Sigmoid colon (tissue), 7 donors: ENCODE results near the gene FZR1. TPM values are rescaled to one million over a fixed set of nuclear protein-coding genes. Genes with fewer than 3 reads are reported as not detected.
A peak's percentile ranks its signal among the peaks of the same experiment; 100 is the strongest.

ENCODE experiments used
- DNase-seq: peaks from one replicate; pipeline ENCODE4 v3.0.0-alpha.2; 2019
- H3K27ac ChIP-seq, 4 donors: fragments of 200-600 bp; sonication (generic); one replicate each; pipeline ENCODE4 v1.5.1; 2016 to 2019; ENCODE audit warnings: mild to moderate bottlenecking in 1 of 4
- H3K27me3 ChIP-seq, 3 donors: fragments of 200-600 bp; sonication (generic); one replicate each; pipeline ENCODE4 v1.5.1; 2019; ENCODE audit warnings: mild to moderate bottlenecking in 1 of 3
- H3K36me3 ChIP-seq, 4 donors: fragments of 200-600 bp; sonication (generic); one replicate each; pipeline ENCODE4 v1.5.1; 2016 to 2019
- H3K4me1 ChIP-seq, 4 donors: fragments of 200-600 bp; sonication (generic); one replicate each; pipeline ENCODE4 v1.5.1; 2017 to 2019
- H3K4me3 ChIP-seq, 4 donors: fragments of 200-600 bp; sonication (generic); one replicate each; pipeline ENCODE4 v1.5.1; 2017 to 2019; ENCODE audit warnings: mild to moderate bottlenecking in 2 of 4, moderate library complexity in 1 of 4
- H3K9me3 ChIP-seq, 4 donors: fragments of 200-600 bp in 3 of 4; sonication (generic) in 3 of 4; one replicate each; pipeline versions ENCODE4 v1.5.1 to v1.6.1; 2013 to 2019
- EP300 ChIP-seq, 4 donors: sonication (generic); formaldehyde crosslinking; IDR thresholded peaks; one replicate each; pipeline ENCODE4 v1.6.1; 2017; ENCODE audit warnings: antibody characterized with exemption in 4 of 4
- POLR2A ChIP-seq, 2 donors: fragments of 450-650 bp; IDR thresholded peaks; one replicate each; pipeline ENCODE4 v1.6.1; 2016; ENCODE audit warnings: antibody characterized with exemption in 2 of 2, mild to moderate bottlenecking in 2 of 2, moderate library complexity in 2 of 2
- POLR2AphosphoS5 ChIP-seq, 4 donors: sonication (generic); formaldehyde crosslinking; IDR thresholded peaks; one replicate each; pipeline ENCODE4 v1.6.1; 2017; ENCODE audit warnings: antibody characterized with exemption in 4 of 4
- WGBS, 2 donors: extraction: QIAGEN DNeasy Blood & Tissue Kit; methylation state at CpG; one replicate each; pipeline ENCODE4 v1.1.7; 2013; 5-methylcytosine and 5-hydroxymethylcytosine counted together
- intact Hi-C: fragments of 100-400 bp; cut with DNase I; formaldehyde crosslinking; loops from one replicate; pipeline ENCODE4 v1.15.1; 2023
- polyA plus RNA-seq, 3 donors: library from polyadenylated mRNA; stranded (reverse); fragments of 200-250 nt; gene quantifications; one replicate each; pipeline ENCODE4 v1.2.3, GENCODE V29; 2013
- total RNA-seq, 4 donors: library from RNA; depleted of rRNA; stranded (reverse); fragments of >200 nt; gene quantifications; one replicate each; pipeline ENCODE4 v1.1.0, GENCODE V29; 2016
- TF ChIP-seq, protein P1 (sequence below), 4 experiments: fragments of 450-650 bp in 3 of 4; fragments of 200-600 bp in 1 of 4; IDR thresholded peaks; one replicate each; pipeline ENCODE4 v1.5.1; 2016 to 2019; ENCODE audit warnings: antibody characterized with exemption in 4 of 4, mild to moderate bottlenecking in 3 of 4, moderate library complexity in 2 of 4
- donor health status: healthy with polysubstance abuse.
- donor health status: Bipolar disorder and iron deficiency.
- donor health status: healthy.

Gene FZR1
- total and polyA plus RNA-seq, 7 donors, result 11.4 to 44.6 (median 18.1) TPM

DNA sequence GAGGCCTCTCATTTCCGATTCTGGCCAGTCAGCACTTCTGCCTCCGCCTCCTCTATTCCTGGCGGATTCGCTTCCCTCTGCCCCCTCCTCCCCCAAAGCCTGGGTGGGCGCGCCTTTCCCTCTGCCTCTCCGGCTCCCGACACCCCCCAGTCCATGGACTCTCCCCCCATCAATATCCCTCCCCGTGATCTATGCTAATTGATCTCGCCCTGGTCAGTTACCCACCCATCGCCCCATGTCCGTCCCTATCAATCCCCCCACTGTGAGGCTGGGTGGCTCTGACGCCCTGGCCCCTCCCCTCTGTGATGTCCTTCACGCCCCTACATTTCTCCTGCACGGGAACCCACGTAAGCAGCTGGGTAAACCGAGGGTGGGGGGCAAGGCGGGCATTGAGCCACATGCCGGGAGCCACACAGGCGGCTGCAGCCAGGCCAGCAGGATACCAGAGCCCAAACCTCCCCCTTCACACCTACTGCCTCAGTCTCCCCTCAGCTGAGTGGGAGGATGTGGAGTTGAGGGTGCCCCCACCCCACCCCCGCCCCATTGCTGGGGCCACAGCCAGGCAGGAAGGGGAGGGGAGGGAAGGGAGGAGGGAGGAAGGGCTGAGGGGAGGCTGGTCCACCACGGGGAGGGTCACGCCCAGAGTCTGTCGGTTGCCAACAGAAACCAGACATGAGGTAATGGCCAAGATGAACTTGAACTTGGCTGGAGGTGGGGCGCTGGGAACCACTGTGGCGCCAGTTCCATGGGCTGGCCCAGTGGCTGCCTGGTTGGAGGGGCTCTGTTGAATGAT is 46.8 kb upstream of the FZR1 start:
- no peaks in the 10 kb centered on the region for H3K27me3 ChIP-seq
- 65 to 72% methylated on average over 26 of the region's 26 CpGs for WGBS, 2 donors
- H3K4me3 ChIP-seq, result no peak overlapping the region
- no peak for TF ChIP-seq POLR2A (IDR thresholded peaks at IDR 0.05)
- peak in 3 of 4 donors; percentile 43 to 76 (median 52) for TF ChIP-seq POLR2AphosphoS5 (IDR thresholded peaks at IDR 0.05)
- TF ChIP-seq EP300 (IDR thresholded peaks at IDR 0.05), result peak in 2 of 4 donors; percentile 39 to 81
- TF ChIP-seq, protein P1, sequence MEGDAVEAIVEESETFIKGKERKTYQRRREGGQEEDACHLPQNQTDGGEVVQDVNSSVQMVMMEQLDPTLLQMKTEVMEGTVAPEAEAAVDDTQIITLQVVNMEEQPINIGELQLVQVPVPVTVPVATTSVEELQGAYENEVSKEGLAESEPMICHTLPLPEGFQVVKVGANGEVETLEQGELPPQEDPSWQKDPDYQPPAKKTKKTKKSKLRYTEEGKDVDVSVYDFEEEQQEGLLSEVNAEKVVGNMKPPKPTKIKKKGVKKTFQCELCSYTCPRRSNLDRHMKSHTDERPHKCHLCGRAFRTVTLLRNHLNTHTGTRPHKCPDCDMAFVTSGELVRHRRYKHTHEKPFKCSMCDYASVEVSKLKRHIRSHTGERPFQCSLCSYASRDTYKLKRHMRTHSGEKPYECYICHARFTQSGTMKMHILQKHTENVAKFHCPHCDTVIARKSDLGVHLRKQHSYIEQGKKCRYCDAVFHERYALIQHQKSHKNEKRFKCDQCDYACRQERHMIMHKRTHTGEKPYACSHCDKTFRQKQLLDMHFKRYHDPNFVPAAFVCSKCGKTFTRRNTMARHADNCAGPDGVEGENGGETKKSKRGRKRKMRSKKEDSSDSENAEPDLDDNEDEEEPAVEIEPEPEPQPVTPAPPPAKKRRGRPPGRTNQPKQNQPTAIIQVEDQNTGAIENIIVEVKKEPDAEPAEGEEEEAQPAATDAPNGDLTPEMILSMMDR (IDR thresholded peaks at IDR 0.05), result no peak
- intact Hi-C loops, result no loop called here
- H3K9me3 ChIP-seq, result no peaks in the 10 kb centered on the region
- peaks cover 0 to 79% (median 74%) of the 10 kb centered on the region in 4 donors for H3K4me1 ChIP-seq
- H3K27ac ChIP-seq, result peak overlapping the region; percentile 82 to 92 (median 88)
- peaks cover 7 to 71% (median 39%) of the 10 kb centered on the region in 4 donors for H3K36me3 ChIP-seq
- DNase-seq, result peak; percentile 95

DNA sequence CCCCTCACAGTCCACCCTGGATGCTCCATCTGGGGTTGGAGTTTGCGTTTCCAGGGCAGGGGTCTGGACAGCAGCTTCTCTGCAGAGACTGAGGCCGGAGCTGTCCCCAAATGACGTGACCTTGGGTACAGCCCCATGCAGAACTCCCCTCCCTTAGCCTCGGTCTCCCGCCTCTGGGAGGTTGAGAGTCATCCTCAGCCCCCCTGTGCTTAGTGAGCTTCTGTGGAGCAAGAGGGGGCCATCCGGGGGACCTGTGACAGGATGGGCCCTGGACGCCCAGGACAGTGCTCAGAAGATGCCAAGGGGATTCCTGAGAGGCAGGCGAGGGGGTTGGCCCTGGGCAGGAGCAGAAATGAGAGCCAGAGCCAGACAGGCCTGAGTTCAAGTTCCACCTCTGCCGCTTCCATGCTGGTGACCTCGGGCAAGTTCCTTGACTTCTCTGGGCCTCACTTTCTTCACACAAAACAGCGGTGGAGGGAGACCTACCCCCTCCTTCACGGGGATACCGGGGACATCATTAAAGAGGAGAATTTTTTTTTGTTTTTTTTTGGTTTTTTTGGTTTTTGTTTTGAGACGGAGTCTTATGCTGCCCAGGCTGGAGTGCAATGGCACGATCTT is 46.0 kb upstream of the FZR1 start:
- Histone ChIP-seq H3K4me1 (peaks cover 0 to 84% (median 79%) of the 10 kb centered on the region in 4 donors), H3K36me3 (peaks cover 3 to 64% (median 31%) of the 10 kb centered on the region in 4 donors), H3K27ac (peak overlapping the region; percentile 82 to 92 (median 88)), H3K9me3 (no peaks in the 10 kb centered on the region), H3K4me3 (no peak overlapping the region), H3K27me3 (no peaks in the 10 kb centered on the region)
- intact Hi-C loops, result no loop called here
- TF ChIP-seq POLR2AphosphoS5 (IDR thresholded peaks at IDR 0.05) (no peak), EP300 (IDR thresholded peaks at IDR 0.05) (no peak)
- 88 to 92% methylated on average over 15 of the region's 15 CpGs for WGBS, 2 donors
- DNase-seq, result no peak

DNA sequence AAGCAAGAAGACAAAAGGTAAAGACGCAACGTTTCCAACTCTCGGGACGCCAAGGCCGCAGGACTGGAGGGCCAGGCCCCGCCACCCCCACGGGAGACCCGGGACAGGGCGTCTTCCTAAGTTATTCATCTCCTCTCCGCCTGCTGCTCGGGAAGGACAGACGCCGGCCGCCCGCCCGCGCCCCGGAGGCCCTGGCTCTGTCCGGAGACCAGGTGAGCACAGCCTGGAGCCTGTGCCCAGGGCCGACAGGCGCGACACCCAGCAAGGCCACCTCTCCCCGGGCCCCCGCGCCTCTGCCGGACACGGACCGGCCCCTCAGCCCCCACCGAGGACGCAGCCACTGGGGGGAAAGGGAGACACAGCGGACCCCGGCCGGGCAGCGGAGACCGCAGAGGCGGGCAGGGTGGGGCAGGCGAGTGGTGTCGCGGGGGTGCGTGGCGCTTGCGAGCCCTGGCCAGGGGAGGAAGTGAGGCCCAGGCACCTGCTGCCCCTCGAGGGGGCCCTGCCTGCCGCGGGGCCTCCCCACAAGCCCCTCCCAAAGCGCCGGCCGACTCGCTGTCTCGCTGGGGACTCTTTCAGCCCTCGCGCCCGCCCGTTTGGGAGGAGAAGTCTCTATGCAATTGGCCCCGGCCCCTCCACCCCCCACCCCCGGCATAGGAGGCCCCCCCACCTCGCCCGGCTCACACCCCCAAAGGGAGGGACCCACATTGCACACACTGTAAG is 43.0 kb upstream of the FZR1 start:
- Histone ChIP-seq H3K9me3 (no peaks in the 10 kb centered on the region), H3K4me1 (peaks cover 0 to 83% (median 80%) of the 10 kb centered on the region in 4 donors), H3K27me3 (no peaks in the 10 kb centered on the region), H3K36me3 (peaks cover 0 to 41% (median 14%) of the 10 kb centered on the region in 4 donors), H3K4me3 (no peak overlapping the region), H3K27ac (peak overlapping the region; percentile 70 to 92 (median 86))
- TF ChIP-seq POLR2AphosphoS5 (IDR thresholded peaks at IDR 0.05) (peak in 1 of 4 donors; percentile 30), POLR2A (IDR thresholded peaks at IDR 0.05) (no peak)
- DNase-seq, result no peak
- intact Hi-C loops, result no loop called here
- WGBS, 2 donors, result 85 to 90% methylated on average over 58 of the region's 58 CpGs

DNA sequence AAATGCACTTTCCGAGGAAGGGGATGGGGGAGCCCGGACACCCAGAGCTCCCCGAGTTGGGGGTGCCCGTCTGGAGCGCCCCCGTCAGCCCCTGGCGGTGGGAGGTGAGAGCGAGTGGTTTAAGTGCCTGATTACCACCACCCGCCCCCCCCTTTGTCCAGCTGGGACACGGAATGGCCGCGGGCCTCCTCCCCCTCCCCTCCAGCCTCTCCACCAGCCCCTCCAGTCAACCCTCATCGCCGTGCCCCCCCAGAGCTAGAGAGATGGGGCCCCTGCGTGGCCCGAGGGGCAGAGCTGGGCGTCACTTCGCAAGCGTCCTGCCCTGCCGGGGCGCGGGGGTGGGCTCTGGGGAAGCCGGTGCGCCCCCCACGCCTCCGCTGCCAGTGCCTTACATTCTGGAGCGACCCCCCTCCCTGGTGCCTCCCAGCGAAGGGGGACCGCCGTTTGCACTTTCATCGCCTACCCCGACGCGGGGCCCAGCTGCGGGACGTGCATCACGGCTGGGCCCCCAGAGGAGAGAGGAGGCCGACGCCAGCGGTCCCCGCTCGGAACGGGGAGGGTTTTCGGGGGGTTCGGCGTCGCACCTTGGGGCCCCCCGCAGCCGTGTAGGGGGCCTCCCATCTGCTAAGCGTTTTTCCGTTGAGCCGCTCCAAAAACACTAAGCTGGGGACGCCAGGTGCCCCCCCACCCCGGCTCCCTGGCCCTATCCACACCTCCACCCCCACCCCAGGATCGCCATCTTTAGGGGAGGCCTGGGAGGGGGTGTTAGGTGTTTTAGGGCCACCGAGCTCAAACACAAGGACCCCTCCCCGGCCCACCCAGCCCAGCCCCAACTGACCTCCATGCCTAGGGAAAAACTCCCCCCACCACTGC is 42.2 kb upstream of the FZR1 start:
- peak in 3 of 4 donors; percentile 12 to 28 (median 22) for TF ChIP-seq POLR2AphosphoS5 (IDR thresholded peaks at IDR 0.05)
- TF ChIP-seq, protein P1 (IDR thresholded peaks at IDR 0.05), result no peak
- 87 to 94% methylated on average over 57 of the region's 57 CpGs for WGBS, 2 donors
- H3K4me1 ChIP-seq, result peaks cover 0 to 83% (median 75%) of the 10 kb centered on the region in 4 donors
- H3K36me3 ChIP-seq, result peaks cover 0 to 41% (median 14%) of the 10 kb centered on the region in 4 donors
- intact Hi-C loops, result no loop called here
- H3K4me3 ChIP-seq, result no peak overlapping the region
- no peaks in the 10 kb centered on the region for H3K9me3 ChIP-seq
- no peaks in the 10 kb centered on the region for H3K27me3 ChIP-seq
- DNase-seq, result no peak
- H3K27ac ChIP-seq, result peak overlapping the region; percentile 70 to 92 (median 86)

DNA sequence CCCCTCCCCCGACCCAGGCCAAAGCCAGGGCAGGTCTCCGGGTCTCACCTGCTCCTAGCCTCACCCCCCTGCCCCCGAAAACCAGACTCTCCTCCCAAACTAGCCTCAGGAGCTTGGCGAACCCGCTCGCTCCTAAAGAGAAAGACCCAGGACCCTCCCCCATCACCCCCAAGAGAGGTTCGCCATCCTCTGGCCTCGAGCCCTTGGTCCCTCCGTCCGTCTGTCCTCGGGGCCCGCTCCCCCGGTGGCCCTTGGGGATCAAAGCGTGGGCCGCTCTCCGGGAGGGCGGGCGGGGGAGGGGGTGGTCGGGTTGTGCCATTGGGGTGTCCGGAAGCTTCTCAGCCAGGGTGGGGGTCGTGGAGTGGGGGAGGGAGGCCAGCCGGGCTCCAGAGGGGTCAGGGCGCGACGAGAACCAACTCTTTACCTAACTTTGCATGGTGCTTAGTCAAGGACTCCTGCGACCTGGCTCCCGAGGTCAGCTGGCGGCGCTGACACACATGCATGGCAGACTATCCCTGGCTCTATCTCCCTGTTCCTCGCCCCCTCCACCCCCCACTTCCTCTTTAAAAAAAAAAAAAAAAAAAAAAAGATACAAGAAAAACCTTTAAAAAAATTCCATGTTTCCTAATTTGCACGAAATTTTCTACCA is 41.4 kb upstream of the FZR1 start:
- H3K36me3 ChIP-seq, result peaks cover 0 to 41% (median 14%) of the 10 kb centered on the region in 4 donors
- H3K4me3 ChIP-seq, result no peak overlapping the region
- intact Hi-C loops, result loop anchor here (5.0 kb wide), 1 partner anchor 32 kb away; no protein-coding TSS in a partner anchor
- H3K27ac ChIP-seq, result peak overlapping the region; percentile 70 to 92 (median 86)
- no peak for DNase-seq
- WGBS, 2 donors, result 87 to 94% methylated on average over 31 of the region's 31 CpGs
- H3K27me3 ChIP-seq, result no peaks in the 10 kb centered on the region
- no peaks in the 10 kb centered on the region for H3K9me3 ChIP-seq
- H3K4me1 ChIP-seq, result peaks cover 0 to 83% (median 74%) of the 10 kb centered on the region in 4 donors
- TF ChIP-seq POLR2AphosphoS5 (IDR thresholded peaks at IDR 0.05) (peak in 1 of 4 donors; percentile 11), POLR2A (IDR thresholded peaks at IDR 0.05) (no peak), EP300 (IDR thresholded peaks at IDR 0.05) (no peak)
- TF ChIP-seq, protein P1 (IDR thresholded peaks at IDR 0.05), result no peak
